NCI-H69 (cell line): ENCODE data around the gene GHRL.
A peak's percentile ranks its signal among the peaks of the same experiment; 100 is the strongest.

ENCODE experiments used
- DNase-seq: peaks from one replicate; lab custom pipeline; 2025; lab: John Stamatoyannopoulos, UW

GHRL gene

DNA sequence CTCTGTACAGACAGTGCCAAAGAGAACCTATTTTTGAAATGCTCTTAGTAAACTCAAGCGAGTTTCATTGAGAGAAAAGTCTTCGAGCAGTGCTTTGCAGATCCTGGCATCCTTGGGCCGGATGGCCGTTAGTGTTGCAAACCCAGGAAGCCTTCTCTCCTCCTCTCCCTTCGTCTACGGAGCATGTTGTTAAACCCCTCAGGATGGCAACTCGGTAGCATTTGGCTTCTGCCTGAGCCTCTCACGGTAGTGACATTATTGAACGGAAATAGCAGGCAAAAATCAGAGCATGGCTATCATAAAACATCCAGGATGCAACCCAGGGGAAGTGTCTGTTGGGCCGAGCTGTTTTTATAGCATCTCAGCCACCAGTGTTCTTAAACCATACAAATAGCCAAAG is 34.8 kb upstream of the GHRL start:
- no peak for DNase-seq

DNA sequence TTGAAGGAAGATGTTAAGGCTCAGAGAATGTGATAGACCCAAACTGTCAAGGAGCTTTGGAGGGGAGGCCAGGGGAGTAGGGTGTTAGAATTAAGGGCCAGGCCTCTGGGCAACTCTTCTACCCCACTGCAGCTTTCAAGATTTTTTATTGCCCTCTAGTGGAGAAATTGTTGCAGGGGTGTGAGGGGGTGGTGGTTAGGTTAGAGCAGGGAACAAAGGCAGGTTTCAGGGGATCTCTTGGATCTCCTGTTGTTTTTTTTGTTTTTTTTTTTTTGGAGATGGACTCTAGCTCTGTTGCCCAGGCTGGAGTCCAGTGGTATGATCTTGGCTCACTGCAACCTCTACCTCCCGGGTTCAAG is 29.6 kb upstream of the GHRL start:
- peak; percentile 28 for DNase-seq

DNA sequence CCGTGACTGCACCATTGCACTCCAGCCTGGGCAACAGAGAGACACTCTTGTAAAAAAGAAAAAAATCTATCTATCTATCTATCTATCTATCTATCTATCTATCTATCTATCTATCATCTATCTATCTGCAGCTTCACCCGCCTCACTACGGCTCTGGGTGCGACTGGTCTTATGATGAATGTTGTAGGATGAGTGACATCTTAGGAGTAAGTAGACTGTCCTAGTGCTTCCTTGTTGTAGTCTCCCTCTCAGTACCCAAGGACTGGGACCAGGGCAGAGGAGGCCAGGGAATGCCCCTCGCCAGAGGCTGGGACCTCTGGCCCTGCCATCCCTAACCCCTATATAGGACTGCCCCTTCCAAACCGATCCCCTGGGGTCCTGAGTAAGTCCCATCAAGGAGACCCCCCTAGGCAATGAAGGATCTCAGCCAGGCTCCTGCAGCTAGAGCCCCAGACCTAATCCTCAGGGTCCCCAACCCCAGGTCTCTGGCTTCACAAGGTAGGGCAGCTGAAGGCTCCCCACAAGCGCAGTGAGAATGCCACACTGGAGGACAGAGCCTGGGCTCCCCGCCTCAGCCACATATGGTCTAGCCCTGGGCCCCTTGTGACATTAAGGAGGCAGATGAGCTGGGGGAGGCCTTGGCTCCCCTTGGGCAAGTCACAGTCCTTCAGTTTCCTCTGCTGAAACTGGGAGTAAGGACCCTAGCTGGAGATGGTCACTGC is 29.0 kb upstream of the GHRL start:
- DNase-seq: no peak

DNA sequence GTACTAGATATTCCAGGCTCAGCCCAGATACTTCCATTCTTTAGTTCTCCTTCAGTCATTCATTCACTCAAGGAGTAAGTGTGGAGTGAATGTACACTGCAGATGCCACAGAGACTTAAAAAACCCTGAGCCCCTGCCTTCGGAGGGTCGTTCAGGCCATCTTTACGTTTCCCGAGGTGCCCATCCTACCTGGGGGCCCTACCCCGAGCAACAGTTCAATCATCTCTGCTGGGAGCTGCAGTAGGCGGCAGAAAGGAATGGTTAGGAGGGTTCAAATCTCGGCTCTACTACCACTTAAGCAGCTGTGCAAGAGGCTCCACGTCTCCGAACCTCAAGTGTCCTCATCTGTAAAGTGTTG is 27.6 kb upstream of the GHRL start:
- DNase-seq: no peak

DNA sequence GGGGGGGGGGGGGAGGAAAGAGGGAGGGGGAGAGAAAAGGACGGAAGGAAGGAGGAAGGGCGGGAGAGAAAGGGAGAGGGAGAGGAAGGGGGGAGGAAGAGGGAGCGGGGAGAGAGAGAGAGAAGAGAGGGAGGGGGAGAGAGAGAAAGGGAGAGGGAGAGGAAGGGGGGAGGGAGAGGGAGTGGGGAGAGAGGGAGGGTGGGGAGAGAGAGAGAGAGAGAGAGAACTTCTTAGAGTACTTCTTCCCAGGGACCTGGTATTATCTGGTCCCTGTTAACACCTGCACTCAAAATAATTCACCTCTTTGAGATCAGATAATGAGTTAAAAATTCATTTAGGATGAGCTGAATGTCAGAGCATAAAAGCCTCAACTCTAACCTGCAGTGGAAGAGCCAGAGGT is 27.1 kb upstream of the GHRL start:
- no peak for DNase-seq

DNA sequence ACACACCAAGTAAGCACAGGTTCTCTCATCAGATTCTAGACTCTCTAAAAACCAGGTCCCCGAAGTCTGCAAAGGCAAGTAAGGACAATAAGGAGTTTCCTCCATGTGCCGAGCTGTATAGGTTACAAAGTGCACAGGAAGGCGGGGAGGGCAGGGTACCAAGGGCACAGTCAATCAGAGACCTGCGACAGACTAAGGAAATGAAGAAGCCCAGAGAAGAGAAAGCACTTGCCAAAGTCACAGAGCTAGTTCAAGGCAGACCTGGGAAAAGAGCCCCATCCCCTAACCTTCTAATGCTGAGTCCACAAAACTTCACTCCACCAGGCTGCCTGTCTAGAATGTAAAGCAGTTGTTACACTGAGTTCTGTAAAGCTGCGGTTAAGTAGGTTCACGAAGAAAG is 26.5 kb upstream of the GHRL start:
- no peak for DNase-seq

DNA sequence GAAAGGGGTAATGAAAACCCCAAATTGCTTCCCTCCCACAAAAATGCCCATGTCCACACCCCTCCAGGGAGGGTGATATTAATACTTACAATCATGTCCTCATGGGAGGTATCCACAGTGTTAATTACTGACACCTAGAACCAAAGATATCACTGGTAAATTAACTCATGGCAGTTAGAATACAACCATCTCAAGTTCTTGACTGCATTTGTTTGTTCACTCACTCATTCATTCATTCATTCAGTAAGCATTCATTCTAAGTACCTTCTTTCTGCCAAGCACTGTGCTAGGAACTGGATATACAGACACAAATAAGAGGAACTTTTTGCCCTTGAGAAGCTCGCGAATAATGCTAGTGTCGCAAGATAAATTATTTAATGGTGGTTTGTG is 25.2 kb upstream of the GHRL start:
- no peak for DNase-seq

DNA sequence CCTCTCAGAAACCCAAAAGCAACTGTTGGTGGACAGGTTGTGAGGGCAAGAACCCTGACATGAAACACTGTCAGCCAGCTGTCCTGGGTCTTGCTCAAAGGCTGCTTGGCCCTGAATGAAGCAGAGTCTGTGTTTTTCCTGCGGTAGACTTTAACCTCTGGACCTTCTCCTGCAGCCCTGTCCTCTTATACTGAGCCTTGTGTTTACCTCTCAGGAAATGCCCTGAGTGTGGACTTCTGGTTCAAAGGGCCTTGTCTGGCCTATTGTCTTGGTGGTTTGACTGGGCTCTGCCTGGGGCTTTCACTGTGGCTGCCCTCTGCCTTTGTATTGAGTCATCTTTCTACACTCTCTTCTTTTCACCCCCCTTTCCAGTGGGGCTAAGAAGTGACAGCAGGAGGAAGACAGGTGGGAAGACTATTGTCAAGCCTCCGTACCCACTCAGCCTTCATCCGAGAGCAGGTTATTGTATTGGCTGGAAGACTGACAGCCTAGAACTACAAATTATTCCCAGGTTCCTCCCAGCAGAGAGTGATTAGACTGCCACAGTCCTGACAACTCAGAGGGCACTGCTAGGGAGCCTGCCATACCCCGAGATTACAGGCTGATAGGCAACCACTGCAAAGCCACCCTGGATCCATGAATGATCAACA is 24.7 kb upstream of the GHRL start:
- no peak for DNase-seq

DNA sequence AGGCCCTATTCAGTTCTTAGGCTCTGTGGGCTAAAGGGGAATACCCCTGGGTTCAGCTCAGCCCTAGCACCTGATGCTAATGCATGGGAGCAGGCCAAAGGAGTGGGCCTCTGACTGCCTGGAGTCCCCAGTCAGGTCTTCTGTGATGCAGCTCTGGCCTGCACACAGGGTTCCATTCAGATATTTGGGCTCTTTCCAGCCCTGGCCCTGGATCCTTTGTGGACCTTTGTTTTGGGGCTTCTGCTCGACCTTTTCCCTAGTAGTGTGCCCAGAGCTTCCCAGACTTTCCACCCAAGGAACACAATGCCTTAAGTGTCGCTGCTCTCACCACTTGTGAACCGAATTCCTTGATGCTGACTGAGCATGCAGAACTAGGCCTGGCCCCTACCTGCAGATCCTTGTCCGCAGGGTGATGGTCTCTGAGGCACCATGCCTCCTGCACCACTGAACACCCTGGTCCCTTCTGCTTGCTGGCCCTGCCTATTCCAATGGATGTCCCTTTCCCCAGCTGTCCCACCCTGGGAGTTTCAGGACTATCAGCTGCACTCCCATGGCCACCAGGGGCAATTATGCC is 23.1 kb upstream of the GHRL start:
- no peak for DNase-seq

DNA sequence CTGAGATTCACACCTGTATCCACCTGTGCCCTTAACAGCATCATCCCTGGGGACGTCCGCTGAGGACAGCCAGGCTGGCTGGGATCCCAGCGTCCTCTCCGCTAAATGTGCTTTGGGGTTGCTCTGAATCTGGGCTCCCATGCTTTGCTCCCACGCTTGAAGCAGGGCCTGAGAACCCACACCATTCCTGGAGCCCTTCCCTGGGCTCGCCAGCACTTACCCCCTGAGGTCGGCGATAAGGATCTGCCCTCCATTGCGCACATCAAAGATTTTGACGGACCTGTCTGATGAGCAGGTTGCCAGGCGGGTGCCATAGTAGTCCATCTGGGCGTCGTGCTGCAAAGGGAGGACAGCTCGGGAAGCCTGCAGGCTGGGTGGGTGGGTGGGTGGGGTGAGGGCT is 22.4 kb upstream of the GHRL start:
- DNase-seq: no peak

DNA sequence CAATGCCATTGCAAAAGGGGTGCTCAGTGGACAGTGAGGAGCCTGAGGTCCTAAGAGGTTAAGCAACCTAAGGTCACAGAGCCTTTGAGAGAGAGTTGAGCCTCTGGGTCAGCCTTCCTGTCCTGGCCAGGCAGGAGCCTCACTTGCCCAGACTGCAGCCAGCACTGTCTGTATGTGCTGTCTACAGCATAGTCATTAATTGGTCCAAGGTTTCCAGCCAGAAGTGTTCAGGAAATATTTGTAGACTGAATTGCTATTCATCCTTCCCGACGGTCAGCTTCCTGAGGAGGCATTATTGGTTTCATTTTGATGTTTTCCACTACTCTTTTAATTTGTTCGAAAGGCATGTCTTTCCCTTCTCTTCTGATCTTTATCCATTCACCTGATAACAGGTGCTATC is 20.1 kb upstream of the GHRL start:
- no peak for DNase-seq

DNA sequence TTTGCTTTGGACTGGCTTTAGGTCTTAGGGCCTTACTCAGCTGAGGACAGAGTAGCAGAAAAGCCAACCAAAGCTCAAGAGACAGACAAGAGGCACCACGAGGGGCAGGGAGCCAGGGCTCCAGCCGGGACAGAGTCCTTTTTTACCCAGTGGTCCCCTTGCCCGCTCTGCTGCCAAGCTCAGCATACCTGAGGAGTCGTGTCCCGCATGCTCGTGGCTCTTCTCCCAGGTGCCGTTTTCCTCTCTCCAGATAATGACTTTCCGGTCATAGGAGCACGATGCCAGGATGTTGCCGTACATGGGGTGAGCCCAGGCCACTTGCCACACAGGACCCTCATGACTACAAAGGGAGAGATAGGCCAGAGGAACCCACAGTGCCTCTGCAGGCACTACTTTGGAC is 19.6 kb upstream of the GHRL start:
- no peak for DNase-seq

DNA sequence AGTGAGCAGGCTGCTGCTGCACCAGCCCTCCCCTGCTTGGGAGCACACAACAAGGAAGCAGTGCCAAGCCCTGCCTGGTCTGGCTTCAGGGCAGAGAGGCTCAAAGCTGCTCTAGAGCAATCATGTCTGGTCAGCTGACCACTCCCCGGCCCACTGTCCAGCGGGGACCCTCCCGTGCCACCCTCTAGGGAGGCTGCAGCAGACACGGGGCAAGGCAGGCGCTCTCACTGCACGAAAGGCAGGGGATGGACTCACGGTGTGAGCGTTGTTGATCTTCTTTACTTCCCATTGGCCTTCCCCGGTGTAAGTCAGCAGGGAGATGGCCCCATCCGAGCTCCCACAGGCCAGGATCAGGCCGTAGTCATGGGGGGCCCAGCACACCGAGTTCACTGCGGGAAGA is 19.0 kb upstream of the GHRL start:
- DNase-seq: no peak

DNA sequence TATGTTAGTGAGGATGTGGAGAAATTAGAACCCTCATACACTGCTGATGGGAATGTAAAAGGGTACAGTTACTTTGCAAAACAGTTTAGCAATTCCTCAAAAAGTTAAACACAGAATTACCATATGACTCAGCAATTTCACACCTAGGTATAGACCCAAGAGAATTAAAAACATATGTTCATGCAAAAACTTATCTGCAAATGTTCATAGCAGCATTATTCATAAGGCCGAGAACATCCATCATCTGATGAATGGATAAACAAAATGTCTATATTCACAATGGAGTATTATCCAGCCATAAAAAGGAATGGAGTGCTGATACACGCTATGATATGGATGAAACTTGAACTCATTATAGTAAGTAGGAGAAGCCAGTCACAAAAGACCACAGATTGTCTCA is 17.8 kb upstream of the GHRL start:
- DNase-seq: no peak

DNA sequence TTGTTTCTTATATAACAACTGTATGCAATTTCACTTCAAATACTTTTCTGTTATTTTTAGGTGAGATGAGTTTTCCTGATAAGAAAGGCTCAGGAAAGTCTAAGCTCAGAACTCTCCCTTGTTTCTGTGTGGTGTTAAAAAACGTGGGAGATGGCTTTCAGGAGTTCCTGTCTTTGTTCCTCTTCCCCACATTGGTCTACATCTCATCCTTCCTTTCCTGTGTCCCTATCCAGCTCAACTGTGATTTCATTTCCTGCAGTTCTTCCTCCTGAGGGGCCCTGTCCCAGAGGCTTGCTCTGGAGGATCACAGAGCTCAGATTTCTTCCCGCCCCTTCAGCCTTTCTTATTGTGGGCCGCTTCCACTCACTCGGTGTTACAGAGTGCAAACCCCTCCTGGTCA is 17.0 kb upstream of the GHRL start:
- DNase-seq: no peak

DNA sequence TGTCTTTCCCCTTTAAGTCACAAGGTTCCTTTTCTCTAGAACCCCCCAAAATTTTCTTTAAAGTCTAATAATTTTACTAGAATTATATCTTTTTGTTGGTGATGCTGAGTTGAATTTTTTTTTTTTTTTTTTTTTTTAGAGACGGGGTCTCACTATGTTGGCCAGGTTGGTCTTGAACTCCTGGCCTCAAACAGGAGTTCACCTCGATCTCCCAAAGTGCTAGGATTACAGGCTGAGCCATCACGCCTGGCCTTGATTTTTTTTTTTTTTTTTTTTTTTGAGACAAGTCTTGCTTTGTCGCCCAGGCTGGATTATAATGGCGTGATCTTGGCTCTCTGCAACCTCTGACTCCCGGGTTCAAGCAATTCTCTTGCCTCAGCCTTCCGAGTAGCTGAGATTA is 15.9 kb upstream of the GHRL start:
- DNase-seq: no peak

DNA sequence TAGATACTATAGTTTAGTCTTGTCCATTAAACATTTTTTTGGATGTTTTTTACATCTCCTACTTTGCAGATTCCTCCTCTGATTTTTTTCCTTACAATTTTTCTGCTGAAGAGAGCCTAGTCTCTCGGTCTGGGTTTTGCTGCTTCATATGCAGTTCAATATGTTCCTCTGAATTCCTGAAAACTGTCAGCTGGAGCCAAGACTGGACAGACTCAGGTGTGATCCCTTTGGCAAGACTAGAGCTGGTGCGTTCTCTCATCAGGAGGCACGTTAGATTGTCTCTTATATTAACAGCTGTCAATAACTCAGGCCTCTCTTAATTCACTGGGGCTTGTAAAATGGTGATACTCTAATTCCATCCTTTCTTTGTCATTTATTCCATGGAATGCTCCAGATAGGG is 13.4 kb upstream of the GHRL start:
- no peak for DNase-seq

DNA sequence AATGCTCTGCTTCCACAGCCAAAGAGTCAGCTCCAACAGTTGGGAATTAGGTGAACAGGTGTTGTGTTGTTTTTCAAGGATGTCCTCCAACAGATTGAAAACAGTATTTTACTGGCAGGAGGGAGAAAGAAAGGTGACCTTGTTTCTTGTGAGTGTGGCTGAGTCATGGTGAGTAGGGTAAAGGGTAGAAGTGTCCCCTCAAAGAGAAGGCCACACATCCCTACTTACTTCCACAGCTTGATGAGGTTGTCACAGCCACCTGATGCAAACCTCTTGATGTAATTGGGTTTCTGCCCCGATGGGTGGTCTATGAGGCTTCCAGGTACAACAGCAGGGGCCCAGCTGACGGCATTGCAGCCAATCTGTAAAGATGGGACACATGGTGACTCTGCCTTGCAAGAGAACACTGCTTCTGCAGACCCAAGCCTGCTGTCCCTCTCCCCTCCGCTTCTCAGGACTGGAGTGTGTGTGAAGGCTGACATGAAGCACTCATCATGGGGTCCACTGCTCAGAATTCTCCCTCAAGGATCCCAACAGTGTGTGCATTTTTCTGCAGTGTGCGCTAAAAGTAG is 12.7 kb upstream of the GHRL start:
- no peak for DNase-seq

DNA sequence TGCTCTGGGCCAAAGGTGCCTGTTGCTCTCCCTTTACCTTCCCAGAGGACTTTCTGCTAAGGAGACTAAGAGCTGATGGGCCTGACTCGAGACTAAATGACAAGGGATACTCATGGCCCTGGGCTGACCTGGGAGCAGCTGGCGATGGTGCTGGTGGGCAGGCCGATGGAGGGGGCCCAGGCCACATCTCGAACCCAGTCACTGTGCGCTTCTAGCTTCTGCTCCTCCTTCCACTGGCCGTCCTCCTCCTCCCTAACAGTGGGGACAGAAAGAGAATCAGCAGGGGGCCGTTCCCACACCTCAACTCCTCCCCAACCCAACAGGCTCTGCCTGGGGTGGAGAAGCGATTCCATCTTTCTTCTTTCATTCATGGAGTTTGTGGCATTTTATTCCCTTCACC is 12.2 kb upstream of the GHRL start:
- DNase-seq: no peak

DNA sequence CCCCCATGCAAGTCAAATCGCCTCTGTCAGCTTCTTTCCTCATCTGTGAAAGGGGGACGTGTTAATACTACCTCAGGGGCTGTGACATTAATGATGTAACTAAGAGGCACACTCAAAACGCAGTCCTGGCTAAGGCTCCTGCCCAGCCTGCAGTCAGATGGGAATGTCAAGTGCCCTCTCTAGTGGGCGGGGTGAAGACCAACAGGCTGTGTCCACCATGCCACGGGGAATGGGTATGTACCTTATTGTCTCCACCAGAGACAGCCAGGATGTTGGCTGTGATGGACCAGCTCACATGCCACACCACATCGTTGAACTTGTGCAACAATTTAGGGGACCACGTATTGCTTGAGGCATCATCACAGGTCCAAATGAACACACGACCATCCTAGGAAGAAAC is 11.0 kb upstream of the GHRL start:
- DNase-seq: no peak

DNA sequence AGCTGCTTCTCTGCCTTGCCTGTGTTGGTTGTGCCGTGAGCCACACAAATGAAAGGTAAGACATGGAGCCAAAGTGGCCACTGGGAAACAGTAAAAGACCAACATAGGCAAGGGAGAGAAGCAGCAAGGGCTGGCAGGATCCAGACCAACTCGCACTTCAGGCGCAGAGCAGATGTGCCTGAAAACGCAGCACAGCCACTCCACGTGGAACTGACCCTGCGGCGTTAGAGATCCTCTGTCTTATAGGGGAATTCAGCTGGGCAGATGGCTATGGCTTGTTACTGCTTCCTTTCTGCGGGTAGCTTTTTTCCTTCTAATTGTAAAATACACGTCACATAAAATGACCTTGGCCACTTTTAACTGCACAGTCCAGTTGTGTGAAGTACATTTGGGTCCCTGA is 10.4 kb upstream of the GHRL start:
- DNase-seq: no peak

DNA sequence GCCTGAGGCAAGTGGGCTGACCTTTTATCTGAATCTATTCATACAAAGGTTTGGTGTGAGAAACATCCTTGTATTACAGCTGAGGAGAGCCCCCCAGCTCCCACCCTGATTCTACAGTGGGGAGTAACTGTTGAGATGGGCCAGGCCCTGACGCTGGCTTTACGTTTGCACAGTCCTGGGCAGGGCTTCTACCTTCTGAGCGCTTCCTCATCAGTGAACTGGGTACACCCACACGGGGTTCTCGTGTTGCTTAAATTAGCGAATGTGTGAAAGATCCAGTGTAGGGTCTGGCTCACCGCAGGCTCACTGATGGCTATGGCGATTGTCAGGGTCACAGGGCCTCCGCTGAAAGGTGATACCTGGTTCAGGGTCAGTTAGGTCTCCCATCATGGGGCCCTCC is 7.3 kb upstream of the GHRL start:
- DNase-seq: no peak

DNA sequence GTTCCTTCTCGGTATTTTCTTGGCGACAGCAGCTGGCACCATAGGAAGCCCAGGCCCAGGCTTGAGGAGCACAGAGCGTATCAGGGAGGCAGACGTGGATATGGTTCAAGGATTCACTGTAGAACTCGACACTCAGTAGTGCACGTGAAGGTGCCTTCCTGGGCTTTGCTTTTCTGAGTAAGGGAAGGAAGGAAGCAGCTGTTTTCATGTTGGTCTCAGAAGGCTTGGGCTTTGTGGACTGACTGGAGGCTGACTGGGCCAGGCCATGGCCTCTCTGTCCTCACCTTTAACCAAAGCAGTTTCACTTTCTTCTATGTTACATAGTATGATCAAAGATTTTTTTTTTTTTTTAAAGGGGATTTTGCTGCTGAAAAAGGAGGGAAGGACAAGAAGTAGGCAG is 6.9 kb upstream of the GHRL start:
- DNase-seq: no peak

DNA sequence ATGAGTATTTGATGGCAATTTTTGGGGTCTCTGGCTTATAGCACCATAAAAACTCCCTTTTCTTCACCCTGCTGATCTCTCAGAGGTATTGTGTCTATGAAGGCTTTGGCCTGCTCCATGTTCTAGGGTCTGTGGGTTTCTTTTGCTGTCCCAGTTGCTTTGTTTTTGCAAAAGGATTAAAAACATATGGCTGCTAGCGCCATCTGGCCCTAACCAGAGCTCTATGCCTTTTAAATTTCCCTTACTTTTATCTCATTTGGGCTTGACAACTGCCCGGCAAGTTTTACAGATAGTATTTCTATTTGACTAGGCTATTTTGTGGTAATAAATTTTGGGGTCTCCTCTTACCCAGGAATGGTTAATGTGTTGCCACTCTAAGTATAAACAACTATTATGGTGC is 6.4 kb upstream of the GHRL start:
- no peak for DNase-seq
